ELF-1 (cell line): ENCODE results near the gene CARS1.

Experiments used
- DNase-seq: peaks from one replicate; pipeline ENCODE4 v3.0.0-alpha.2; 2016; ENCODE audit warnings: low read depth, low spot score

Gene CARS1

DNA sequence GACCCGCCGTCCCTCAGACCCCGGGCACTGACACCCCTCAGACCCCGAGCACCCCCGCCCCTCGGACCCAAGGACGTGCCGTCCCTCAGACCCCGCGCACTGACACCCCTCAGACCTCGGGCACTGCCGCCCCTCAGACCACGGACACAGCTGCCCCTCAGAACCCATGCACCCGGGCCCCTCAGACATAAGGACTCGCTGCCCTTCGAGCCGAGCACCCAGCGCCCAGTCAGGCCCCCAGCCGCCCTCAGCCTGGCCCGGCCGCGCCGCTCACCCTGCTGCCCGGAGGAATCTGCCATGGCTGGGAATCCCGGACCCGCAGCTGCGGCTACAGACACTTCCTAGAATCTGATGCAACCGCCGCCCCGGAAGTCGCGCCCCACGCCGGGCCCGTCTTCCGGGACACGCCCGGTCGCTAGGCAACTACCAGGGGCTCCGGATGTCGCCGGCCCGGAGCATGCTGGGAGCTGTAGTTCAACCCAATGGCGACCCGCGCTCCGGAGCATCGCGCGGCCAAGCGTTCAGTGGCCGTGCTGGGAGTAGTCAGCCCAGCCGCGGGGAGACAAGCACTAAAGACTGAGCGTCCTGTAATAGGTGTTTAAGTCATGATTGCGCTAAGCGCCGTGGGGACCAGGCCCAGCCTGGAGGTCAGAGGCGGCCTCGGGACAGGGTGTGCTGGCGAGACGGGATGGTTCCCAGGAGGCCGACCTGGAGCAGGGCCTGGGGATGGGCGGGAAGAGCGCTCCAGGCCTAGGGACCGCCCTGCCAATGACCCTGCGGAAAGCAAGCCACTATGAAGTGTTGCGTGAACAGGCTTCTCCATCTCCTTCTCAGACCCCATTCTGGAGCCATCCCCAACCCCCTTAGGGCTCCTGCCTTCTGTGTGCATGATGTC, at the start of gene CARS1:
TSS of gene CARS1 (minus strand) at position 355 of the 895 bp plus-strand sequence. CDS start at position 299, 56 bp downstream.
- peak; percentile 97 for DNase-seq

DNA sequence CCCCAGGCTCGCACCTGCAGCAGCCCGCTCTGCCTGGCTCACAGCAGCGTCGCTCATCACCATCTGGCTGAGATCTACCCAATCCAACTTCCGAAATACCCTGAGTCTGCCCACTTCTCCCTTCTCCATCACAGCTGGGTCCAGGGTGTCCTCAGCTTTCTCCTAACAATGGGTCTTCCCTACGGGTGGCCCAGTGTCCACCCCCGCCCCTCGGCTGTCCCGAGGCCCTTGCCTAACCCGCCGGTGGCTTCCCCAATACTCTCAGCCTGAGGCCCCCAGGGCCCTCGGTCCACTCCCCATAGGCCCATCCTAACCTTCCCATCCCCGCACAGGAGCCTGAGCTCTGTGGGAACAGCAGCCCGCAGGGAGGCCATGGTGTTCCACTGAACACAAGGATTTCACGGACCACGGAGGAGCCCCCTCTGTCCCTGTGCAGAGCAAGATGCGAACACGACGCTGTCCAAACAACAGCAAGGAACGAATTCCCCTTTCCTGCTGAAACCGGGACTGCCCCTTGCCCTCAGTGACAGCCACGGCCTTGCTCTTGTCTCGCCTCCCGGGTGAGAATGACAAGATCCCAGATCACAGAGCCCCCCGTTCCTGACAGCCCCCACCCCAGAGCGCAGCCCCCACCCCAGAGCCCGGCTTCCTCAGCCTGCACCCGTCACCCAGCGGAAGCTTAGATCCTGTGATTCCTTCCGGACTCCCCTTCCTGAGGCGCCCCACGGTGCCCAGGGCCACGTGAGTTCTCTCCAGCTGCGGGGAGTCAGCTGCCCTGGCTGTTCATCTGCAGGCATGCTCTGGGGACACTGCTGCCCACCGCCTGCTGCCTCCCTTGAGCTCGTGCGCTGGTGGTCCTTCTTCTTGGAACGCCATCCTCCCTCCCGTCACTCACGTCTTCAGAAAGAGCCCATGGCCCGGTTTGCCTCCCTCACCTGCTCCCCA, 48.8 kb upstream of the CARS1 start:
- DNase-seq = no peak

DNA sequence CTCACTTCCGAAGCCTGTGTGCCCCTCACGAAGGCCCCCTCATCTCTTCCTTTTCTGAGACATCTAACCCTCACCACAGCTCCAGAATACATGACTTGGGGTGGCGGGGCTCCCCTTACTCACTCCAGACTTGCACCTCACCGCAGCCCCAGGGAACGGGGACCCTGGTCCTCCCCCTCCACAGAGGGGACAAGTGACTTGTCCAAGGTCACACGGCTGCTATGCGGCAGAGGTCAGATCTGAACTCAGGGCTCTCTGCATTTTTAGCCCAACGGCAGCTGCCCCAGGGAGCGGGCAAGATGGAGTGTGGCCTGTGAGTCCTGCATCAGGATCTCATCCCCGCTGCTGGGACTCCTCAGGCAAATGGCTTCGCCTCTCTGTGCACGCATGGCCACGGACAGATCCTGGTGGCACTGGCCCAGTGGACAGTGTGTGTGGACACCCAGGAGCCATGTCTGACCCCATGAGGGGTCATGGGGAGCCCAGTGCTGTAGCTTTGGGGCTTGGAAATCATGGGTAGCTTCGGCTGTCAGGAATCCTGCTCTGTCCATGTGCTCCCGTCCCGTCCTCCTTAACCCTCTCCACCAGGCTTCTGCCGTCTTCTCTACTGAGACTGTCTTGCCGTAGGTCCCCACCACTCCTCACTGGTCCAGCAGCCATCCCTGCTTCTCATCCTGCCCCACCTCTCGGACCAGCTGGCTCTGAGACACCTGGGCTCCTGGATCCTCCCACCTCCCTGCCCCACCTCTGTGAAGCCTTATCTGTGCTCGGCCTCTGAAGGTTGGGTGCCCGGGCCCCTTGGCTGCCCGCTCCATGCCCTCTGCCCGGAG, 48.0 kb upstream of the CARS1 start:
- no peak for DNase-seq

DNA sequence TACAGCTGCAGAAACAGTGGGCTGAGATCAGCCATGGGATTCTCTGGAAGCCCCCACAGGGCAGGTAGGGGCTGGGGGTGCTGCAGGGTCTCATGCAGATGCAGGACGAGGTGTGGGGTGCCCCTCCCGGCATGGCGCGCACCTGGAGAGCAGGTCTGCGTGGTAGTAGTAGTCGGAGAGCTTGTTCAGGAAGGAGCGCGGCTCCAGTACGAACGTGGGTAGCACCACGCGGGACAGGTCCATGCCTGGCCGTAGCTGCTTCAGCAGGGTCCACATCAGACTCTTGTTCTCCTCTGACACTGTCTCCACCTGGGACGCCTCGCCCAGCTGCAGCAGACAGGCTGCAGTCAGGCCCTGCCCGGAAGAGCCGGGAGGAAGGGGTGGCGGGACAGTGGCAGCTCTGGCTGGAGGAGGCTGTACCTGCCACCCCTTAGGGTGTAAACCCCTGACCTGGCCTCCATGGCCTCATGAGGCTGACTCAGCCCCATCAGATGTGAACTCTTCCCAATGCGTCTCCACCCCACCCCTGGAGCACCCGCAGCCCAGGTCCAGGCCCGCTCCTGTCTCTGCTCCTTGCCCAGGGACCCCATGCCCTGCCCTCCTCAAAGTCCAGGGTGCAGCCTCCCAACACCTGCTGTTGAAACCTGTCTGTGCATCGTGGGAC, 47.0 kb upstream of the CARS1 start:
- no peak for DNase-seq

DNA sequence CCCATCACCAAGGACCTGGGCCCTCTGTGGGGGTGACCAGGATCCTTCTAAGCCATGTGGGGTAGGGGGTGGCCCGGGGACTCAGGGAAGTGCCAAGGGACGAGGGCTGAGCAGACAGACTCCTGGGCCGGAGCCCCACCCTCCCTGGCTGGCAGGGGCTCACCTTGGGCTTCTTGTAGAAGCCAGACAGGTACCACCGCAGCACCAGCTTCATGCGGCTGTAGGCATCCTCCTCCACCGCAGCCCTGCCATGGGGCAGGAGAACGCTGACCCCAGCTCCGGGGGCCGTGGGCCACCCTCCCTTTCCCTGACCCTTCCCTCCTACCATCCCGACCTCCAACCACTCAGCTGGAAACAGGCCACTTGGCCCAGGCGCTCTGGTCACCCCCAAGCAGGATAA, 45.9 kb upstream of the CARS1 start:
- DNase-seq = no peak

DNA sequence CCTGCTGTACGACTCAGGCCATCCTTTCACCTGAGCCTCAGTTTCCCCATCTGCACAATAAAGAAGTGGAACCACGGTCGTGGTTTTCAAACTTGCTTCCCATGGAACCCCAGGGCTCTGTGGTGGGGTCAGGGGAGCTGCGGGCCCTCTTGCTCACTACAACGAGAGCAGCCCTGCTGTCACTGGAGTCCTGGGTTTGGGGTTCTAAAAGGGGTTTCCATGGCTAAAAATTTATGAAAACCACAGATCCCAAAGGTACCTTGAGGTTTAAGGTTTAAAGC, 45.4 kb upstream of the CARS1 start:
- DNase-seq = no peak

DNA sequence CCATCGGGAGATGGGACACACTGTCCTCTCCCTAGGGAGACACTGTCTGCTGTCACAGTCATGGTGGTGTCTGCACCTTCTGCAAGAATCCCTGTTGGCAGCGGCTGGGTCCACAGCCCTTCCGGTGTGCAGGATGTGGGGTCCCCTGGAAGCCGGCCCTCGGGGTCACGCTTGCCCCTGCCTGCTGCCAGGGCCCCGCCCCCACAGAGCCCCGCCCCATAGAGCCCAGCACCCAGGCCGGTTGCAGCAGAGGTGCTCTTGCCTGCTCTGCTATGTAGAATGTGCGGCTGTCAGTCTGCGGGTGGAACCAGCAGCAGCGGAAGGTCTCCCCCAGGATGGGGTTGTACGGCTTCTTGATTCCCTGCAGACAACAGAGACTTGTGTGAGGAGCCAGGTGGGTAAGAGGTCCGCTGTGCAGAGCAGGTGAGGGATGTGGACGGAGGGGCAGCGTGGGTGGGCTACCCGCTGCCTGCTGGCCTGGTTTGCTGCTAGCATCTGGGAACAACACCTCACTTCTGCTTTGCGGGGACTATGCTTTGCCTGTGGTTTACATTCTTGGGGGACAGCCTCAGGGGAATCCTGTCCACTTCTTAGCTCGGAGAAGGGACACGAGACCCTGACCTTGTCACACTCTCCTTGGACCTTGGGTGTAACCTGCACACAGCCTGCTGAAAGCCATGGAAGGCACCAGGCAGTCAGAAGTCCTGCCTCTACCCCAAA, 44.9 kb upstream of the CARS1 start:
- no peak for DNase-seq

DNA sequence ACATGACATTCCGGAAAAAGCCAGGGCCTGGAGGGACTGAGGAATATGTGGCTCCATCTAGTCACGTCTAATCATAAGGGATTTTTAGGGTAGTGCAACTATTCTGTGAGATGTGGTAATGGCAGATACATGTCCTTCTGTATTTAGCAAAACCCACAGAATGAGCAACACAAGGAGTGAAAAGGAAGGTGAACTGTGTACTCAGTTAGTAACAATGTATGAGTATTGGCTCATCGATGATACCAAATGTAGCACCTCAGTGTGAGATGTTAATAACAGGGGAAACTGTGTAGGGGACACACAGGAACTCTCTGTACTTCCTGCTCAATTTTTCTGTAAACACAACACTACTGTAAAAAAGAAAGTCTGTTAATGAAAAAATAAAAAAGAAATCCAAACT, 42.0 kb upstream of the CARS1 start:
- DNase-seq = no peak

DNA sequence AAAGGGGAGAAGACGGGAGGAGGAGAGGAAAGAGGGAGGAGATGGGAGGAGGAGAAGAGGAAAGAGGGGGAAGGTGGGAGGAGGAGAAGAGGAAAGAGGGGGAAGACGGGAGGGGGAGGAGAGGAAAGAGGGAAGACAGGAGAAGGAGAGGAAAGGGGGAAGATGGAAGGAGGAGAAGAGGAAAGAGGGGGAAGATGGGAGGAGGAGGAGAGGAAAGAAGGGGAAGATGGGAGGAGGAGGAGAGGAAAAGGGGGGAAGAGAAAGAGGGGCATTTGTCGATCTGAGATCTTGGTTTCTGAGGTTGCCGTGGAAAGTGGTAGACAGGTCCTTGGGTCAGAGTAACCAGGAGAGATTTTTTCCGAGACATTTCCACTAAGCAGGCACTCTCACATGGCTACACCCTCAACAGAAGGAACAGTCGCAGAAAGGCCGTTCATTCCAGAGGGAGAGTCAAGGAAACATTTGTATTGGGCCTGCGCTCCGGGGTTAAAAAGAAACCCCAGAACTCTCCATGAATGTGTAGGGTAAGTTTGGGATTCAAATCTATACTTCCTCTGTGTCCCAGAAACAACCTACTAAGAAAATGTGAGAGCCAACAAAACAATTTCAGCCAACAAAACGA, 39.8 kb upstream of the CARS1 start:
- no peak for DNase-seq

DNA sequence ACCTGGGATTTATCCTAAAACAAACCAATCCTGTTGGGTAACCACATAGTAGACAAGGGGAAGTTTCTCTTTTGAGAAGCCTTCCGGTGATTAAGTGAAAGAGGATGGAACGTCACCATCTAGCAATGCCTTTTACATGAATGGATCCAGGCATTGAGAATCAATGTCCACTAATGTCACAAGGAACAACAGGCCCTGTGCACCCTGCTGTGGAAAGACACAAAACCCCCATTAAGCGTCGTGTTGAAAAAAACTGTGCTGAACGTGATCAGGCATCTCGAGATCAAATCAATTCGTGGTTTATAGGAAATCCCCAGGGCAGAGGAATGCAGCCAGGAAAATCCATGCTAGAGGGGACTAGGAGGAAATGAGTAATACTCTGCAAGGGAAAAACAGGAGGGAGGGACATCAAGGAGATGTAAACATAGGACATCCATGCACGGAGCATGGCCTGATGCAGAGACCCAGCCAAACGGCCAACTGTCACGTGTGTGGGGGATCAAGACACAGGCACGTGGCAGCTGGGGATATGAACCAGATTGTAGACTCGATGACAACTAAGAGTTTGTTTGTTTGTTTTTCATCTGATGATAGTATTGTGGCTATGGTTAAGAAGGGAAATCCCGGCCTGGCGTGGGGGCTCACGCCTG, 38.6 kb upstream of the CARS1 start:
- peak; percentile 26 for DNase-seq

DNA sequence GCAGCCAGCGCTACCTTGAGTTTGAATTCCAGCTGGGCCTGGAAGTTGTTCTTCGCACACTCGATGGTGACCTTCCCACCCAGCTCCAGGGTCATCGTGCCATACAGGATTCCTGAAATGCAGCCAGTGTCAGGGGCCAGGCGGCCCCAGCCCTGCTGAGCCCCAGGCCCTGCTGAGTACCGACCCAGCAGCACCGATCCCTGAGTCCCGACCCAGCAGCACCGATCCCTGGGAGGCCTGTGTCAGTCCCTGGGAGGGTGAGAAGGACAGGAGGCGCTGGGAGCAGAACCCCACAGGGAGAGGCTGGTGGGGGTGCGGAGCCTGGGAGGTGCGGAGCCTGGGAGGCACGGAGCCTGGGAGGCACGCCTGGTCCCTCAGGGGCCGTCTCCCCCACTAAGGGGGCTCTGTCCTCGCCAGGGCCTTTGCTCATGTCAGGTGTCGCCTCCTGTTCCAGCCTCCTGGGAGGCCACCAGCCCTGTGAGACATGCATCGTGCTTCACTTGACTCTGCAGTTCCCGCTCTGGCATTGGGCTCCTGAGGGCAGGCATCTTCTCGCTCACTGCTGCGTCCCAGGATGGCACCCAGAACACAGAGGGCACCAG, 37.1 kb upstream of the CARS1 start:
- DNase-seq = no peak

DNA sequence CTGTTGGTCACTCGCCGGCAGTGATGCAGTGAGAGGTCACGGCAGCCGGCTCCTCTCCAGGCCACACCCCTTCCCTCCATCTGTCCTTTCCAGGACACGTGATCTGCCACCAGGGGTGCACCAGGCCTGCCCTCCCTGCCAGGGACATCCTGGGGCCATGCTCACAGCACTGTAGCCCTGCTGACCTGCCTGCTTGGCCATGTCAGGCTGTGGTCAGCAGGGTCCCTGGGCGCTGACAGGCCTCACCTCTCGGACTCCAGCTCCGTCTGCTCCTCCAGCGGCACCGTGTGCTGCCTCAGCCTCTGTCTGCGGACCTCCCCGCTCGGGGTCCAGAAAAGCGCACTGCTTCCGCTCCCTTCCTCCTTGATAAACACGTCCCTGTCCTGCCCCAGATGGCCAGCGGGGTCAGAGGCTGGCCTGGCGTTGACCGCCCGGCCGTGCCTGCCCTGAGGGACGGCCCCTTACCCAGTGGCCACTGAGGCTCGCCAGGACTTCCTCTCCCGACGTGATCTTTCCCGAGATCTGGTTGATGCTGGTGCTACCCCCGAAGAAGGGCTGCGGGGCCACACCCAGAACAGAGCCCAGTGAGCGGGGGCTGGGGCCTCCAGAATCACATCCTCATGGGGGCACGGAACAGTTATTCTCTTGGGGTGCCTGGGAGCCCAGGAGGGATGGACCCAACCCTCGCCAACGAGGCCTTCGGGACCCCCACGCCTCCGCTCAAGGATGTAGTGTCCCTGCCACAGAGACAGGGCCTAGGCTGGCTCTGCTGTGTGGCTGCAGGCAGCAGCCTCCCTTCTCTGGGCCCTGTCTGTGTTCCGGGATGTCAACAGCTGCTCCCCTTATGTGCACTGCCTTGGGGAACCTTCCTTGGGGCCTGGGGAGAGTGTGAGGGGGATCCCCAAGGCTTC, 36.3 kb upstream of the CARS1 start:
- peak; percentile 60 for DNase-seq

DNA sequence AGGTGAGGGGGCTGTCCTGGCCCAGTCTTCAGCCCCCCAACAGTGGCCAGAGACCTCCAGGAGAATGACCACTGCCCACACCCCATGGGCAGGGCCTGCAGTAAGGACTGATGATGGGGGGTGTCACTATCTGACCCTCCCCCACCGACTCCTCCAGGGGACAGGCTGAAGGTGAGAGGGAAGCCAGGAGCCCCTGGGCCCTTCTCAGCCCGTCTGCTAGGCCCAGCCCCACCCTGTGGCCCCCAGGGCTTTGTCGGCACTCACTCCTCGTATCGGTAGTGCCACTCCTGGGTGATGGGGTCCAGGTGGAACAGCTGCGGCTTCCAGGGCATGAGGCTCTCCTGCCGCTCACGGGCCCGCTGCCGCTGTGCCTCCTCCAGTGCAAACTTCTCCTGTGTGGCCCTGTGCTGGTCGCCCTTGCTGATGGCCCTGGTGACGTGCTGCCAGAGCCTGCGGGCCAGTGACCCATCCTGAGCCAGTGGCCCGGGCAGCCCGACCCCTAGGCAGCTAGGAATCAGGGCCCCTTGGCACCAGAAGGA, 35.4 kb upstream of the CARS1 start:
- no peak for DNase-seq

DNA sequence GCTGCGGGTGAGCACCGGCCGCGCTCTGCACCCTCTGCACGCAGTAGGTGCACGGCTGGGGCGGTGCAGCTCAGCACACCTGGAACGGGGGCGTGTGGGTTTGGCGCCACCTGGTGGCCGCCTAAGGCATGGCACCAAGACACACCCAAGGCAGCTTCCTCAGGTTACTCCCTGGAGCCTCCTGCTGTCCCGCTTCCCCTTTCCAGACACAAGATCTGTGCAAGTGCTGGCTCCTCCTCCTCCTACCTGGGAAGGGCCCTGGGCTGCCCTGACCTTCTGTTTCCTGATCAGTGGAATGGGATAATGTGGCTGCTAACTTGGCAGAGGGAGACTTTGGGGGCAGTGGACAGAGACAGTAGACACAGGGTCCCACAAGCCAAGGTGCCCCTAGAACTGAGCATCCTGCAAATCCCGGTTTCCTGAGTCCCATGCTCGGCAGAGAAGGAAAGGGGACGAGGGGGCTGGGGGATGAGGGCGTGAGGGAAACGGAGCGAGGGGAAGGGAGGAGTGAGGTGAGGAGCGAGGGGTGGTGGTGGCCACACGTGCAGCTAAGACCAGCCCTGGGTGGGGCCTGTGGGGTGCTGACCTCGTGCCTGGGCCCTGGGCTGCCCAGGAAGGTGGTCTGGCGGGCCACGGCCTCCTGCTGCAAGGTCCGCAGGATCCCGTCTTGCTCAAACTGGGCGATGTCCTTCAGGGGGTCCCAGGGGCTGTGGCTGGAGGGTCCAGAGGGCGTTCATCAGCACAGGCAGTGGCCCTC, 34.8 kb upstream of the CARS1 start:
- peak; percentile 97 for DNase-seq

DNA sequence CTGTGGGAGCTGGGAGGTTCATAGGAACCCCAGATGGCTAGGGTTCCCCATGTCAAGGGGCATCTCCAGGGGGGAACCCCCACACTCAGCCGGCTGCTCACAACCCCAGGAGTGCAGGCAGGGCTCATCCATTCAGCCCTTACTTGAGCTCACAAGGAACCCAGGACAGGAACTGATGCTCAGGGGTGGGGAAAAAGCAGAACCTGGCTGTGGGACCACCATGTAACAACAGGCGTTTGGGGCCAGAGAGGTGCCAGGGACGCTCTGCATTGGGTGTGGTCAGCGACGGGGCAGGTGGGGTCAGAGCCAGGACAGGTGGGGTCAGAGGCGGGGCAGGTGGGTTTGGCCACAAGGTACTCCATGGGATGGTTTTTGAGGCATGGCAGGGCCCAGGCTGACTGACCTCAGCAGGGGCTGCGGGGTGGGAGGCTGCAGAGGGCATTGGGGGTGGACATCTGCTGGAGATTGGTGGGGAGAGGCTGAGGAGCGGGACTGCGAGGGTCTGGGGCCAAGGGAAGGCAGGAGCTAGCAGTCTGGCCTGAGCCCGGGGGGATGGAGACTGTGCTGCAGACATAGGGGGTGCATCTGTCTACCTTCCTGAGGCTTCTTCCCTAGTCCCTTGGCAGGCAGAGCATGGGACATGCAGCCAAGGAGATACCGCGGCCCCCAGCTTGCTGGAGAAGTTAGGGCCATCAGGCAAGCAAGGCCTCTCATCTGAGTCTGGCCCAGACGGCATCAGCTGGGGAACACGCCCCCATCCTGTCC, 34.0 kb upstream of the CARS1 start:
- DNase-seq = no peak
